ENCODE measurements around the gene PLA2G12B.
"Not testable (repeated sequence)": the region's sequence is repeated elsewhere in the genome, so short reads cannot be mapped to it uniquely, and the experiment has no call there.

The PLA2G12B gene

GRCh38 chr10:72954596-72955554 is at the start of gene PLA2G12B:
TSS of gene PLA2G12B (minus strand) at chr10:72954806. CDS start at chr10:72954685, 121 bp downstream.
- DNase-seq: no peak

- DNase-seq: no peak
Observed at GRCh38 chr10:73003822-73004221, 49.2 kb upstream of the PLA2G12B start.

- no peak for DNase-seq
Observed at GRCh38 chr10:73000973-73001372, 46.4 kb upstream of the PLA2G12B start.

GRCh38 chr10:72997099-72997498 is 42.5 kb upstream of the PLA2G12B start:
- DNase-seq: no peak

- DNase-seq: not testable (repeated sequence)
Observed at GRCh38 chr10:72995459-72995858, 40.9 kb upstream of the PLA2G12B start.

- DNase-seq: not testable (repeated sequence)
Observed at GRCh38 chr10:72989771-72990170, 35.2 kb upstream of the PLA2G12B start.

- DNase-seq: not testable (repeated sequence)
Observed at GRCh38 chr10:72984618-72985017, 30.0 kb upstream of the PLA2G12B start.

GRCh38 chr10:72981882-72982529 is 27.4 kb upstream of the PLA2G12B start:
- no peak for DNase-seq

GRCh38 chr10:72981028-72981881 is 26.6 kb upstream of the PLA2G12B start:
- no peak for DNase-seq

- no peak for DNase-seq
Observed at GRCh38 chr10:72980348-72980747, 25.7 kb upstream of the PLA2G12B start.

- DNase-seq: no peak
Observed at GRCh38 chr10:72979709-72980108, 25.1 kb upstream of the PLA2G12B start.

GRCh38 chr10:72976886-72977285 is 22.3 kb upstream of the PLA2G12B start:
- no peak for DNase-seq

GRCh38 chr10:72956001-72956400 is 1.4 kb upstream of the PLA2G12B start:
- no peak for DNase-seq

- no peak for DNase-seq
Observed at GRCh38 chr10:72954230-72954595, 393 bp downstream of the PLA2G12B start.

GRCh38 chr10:72953687-72954086 is 919 bp downstream of the PLA2G12B start:
- no peak for DNase-seq

- no peak for DNase-seq
Observed at GRCh38 chr10:72952642-72953158, 1.9 kb downstream of the PLA2G12B start.

GRCh38 chr10:72952189-72952588 is 2.4 kb downstream of the PLA2G12B start:
- DNase-seq: no peak

- DNase-seq: no peak
Observed at GRCh38 chr10:72951760-72952159, 2.8 kb downstream of the PLA2G12B start.

- no peak for DNase-seq
Observed at GRCh38 chr10:72948762-72949161, 5.8 kb downstream of the PLA2G12B start.

- DNase-seq: no peak
Observed at GRCh38 chr10:72946963-72947362, 7.6 kb downstream of the PLA2G12B start.

- DNase-seq: no peak
Observed at GRCh38 chr10:72943498-72944234, 10.9 kb downstream of the PLA2G12B start.

GRCh38 chr10:72935361-72935760 is 19.2 kb downstream of the PLA2G12B start:
- DNase-seq: no peak
